ENCODE results near the gene CDIPT.
"Not testable (repeated sequence)": the region's sequence is repeated elsewhere in the genome, so short reads cannot be mapped to it uniquely, and the experiment has no call there.

CDIPT gene

GRCh38 chr16:29862884-29863668 is at the start of gene CDIPT:
Gene CDIPT (minus strand): TSS chr16:29863226. CDS start chr16:29862857, 369 bp downstream.
- Histone ChIP-seq H3K4me3 (ENCODE audit: low read length in 2 of 2) (peak within 1 kb of the TSS; percentile 87 to 89), H3K9ac (ENCODE audit: low read length in 2 of 2) (peak within 1 kb of the TSS; percentile 88 to 95), H3K9me3 (ENCODE audit: control insufficient read depth in 2 of 2, low read length in 2 of 2) (no peaks in the 10 kb centered on the region), H3K27ac (ENCODE audit: low read length) (peak within 1 kb of the TSS; percentile 93), H3K36me3 (ENCODE audit: control insufficient read depth in 2 of 2, insufficient read depth in 2 of 2, low read length in 2 of 2) (peaks cover 13 to 22% of the 10 kb centered on the region in 2 donors), H3K4me1 (ENCODE audit: control insufficient read depth, insufficient read depth, low read length) (peaks cover 17% of the 10 kb centered on the region), H3K27me3 (ENCODE audit: control insufficient read depth in 1 of 2, insufficient read depth in 2 of 2, low read length in 2 of 2) (no peaks in the 10 kb centered on the region)

- Histone ChIP-seq H3K27ac (ENCODE audit: low read length) (no peak overlapping the region), H3K4me3 (ENCODE audit: low read length in 2 of 2) (no peak overlapping the region), H3K9ac (ENCODE audit: low read length in 2 of 2) (no peak overlapping the region), H3K9me3 (ENCODE audit: control insufficient read depth in 2 of 2, low read length in 2 of 2) (no peaks in the 10 kb centered on the region), H3K4me1 (ENCODE audit: control insufficient read depth, insufficient read depth, low read length) (no peaks in the 10 kb centered on the region), H3K36me3 (ENCODE audit: control insufficient read depth in 2 of 2, insufficient read depth in 2 of 2, low read length in 2 of 2) (peaks cover 0 to 3% of the 10 kb centered on the region in 2 donors), H3K27me3 (ENCODE audit: control insufficient read depth in 1 of 2, insufficient read depth in 2 of 2, low read length in 2 of 2) (no peaks in the 10 kb centered on the region)
These were observed 49.1 kb upstream of the CDIPT start for GRCh38 chr16:29912087-29912486.

- H3K9me3 ChIP-seq (ENCODE audit: control insufficient read depth in 2 of 2, low read length in 2 of 2): no peaks in the 10 kb centered on the region
- no peaks in the 10 kb centered on the region for H3K36me3 ChIP-seq (ENCODE audit: control insufficient read depth in 2 of 2, insufficient read depth in 2 of 2, low read length in 2 of 2)
- H3K4me3 ChIP-seq (ENCODE audit: low read length in 2 of 2): no peak overlapping the region
- H3K4me1 ChIP-seq (ENCODE audit: control insufficient read depth, insufficient read depth, low read length): no peaks in the 10 kb centered on the region
- H3K27me3 ChIP-seq (ENCODE audit: control insufficient read depth in 1 of 2, insufficient read depth in 2 of 2, low read length in 2 of 2): no peaks in the 10 kb centered on the region
- H3K9ac ChIP-seq (ENCODE audit: low read length in 2 of 2): no peak overlapping the region
- H3K27ac ChIP-seq (ENCODE audit: low read length): no peak overlapping the region
These were observed 48.6 kb upstream of the CDIPT start for GRCh38 chr16:29911676-29912010.

GRCh38 chr16:29910819-29911675 is 48.0 kb upstream of the CDIPT start:
- Histone ChIP-seq H3K4me1 (ENCODE audit: control insufficient read depth, insufficient read depth, low read length) (no peaks in the 10 kb centered on the region), H3K9me3 (ENCODE audit: control insufficient read depth in 2 of 2, low read length in 2 of 2) (no peaks in the 10 kb centered on the region), H3K4me3 (ENCODE audit: low read length in 2 of 2) (no peak overlapping the region), H3K27me3 (ENCODE audit: control insufficient read depth in 1 of 2, insufficient read depth in 2 of 2, low read length in 2 of 2) (no peaks in the 10 kb centered on the region), H3K27ac (ENCODE audit: low read length) (no peak overlapping the region), H3K36me3 (ENCODE audit: control insufficient read depth in 2 of 2, insufficient read depth in 2 of 2, low read length in 2 of 2) (no peaks in the 10 kb centered on the region), H3K9ac (ENCODE audit: low read length in 2 of 2) (no peak overlapping the region)

GRCh38 chr16:29909851-29910250 is 46.8 kb upstream of the CDIPT start:
- not testable (repeated sequence) for H3K27me3 ChIP-seq (ENCODE audit: control insufficient read depth in 1 of 2, insufficient read depth in 2 of 2, low read length in 2 of 2); H3K4me1 ChIP-seq (ENCODE audit: control insufficient read depth, insufficient read depth, low read length); H3K9me3 ChIP-seq (ENCODE audit: control insufficient read depth in 2 of 2, low read length in 2 of 2); H3K4me3 ChIP-seq (ENCODE audit: low read length in 2 of 2); H3K36me3 ChIP-seq (ENCODE audit: control insufficient read depth in 2 of 2, insufficient read depth in 2 of 2, low read length in 2 of 2); H3K27ac ChIP-seq (ENCODE audit: low read length); H3K9ac ChIP-seq (ENCODE audit: low read length in 2 of 2)

GRCh38 chr16:29909391-29909790 is 46.4 kb upstream of the CDIPT start:
- Histone ChIP-seq H3K27me3 (ENCODE audit: control insufficient read depth in 1 of 2, insufficient read depth in 2 of 2, low read length in 2 of 2) (no peaks in the 10 kb centered on the region), H3K27ac (ENCODE audit: low read length) (no peak overlapping the region), H3K36me3 (ENCODE audit: control insufficient read depth in 2 of 2, insufficient read depth in 2 of 2, low read length in 2 of 2) (no peaks in the 10 kb centered on the region), H3K4me1 (ENCODE audit: control insufficient read depth, insufficient read depth, low read length) (no peaks in the 10 kb centered on the region), H3K9me3 (ENCODE audit: control insufficient read depth in 2 of 2, low read length in 2 of 2) (no peaks in the 10 kb centered on the region), H3K9ac (ENCODE audit: low read length in 2 of 2) (no peak overlapping the region), H3K4me3 (ENCODE audit: low read length in 2 of 2) (no peak overlapping the region)

- no peak overlapping the region for H3K27ac ChIP-seq (ENCODE audit: low read length)
- H3K4me3 ChIP-seq (ENCODE audit: low read length in 2 of 2): no peak overlapping the region
- H3K9ac ChIP-seq (ENCODE audit: low read length in 2 of 2): no peak overlapping the region
- H3K36me3 ChIP-seq (ENCODE audit: control insufficient read depth in 2 of 2, insufficient read depth in 2 of 2, low read length in 2 of 2): no peaks in the 10 kb centered on the region
- no peaks in the 10 kb centered on the region for H3K9me3 ChIP-seq (ENCODE audit: control insufficient read depth in 2 of 2, low read length in 2 of 2)
- H3K27me3 ChIP-seq (ENCODE audit: control insufficient read depth in 1 of 2, insufficient read depth in 2 of 2, low read length in 2 of 2): no peaks in the 10 kb centered on the region
- H3K4me1 ChIP-seq (ENCODE audit: control insufficient read depth, insufficient read depth, low read length): no peaks in the 10 kb centered on the region
These were observed 45.7 kb upstream of the CDIPT start for GRCh38 chr16:29908719-29909220.

- Histone ChIP-seq H3K27ac (ENCODE audit: low read length) (no peak overlapping the region), H3K4me1 (ENCODE audit: control insufficient read depth, insufficient read depth, low read length) (no peaks in the 10 kb centered on the region), H3K4me3 (ENCODE audit: low read length in 2 of 2) (no peak overlapping the region), H3K36me3 (ENCODE audit: control insufficient read depth in 2 of 2, insufficient read depth in 2 of 2, low read length in 2 of 2) (no peaks in the 10 kb centered on the region), H3K27me3 (ENCODE audit: control insufficient read depth in 1 of 2, insufficient read depth in 2 of 2, low read length in 2 of 2) (no peaks in the 10 kb centered on the region), H3K9ac (ENCODE audit: low read length in 2 of 2) (no peak overlapping the region), H3K9me3 (ENCODE audit: control insufficient read depth in 2 of 2, low read length in 2 of 2) (no peaks in the 10 kb centered on the region)
These were observed 44.9 kb upstream of the CDIPT start for GRCh38 chr16:29907973-29908372.

GRCh38 chr16:29906520-29907244 is 43.7 kb upstream of the CDIPT start:
- Histone ChIP-seq H3K4me1 (ENCODE audit: control insufficient read depth, insufficient read depth, low read length) (no peaks in the 10 kb centered on the region), H3K4me3 (ENCODE audit: low read length in 2 of 2) (no peak overlapping the region), H3K36me3 (ENCODE audit: control insufficient read depth in 2 of 2, insufficient read depth in 2 of 2, low read length in 2 of 2) (no peaks in the 10 kb centered on the region), H3K27me3 (ENCODE audit: control insufficient read depth in 1 of 2, insufficient read depth in 2 of 2, low read length in 2 of 2) (no peaks in the 10 kb centered on the region), H3K27ac (ENCODE audit: low read length) (no peak overlapping the region), H3K9ac (ENCODE audit: low read length in 2 of 2) (no peak overlapping the region), H3K9me3 (ENCODE audit: control insufficient read depth in 2 of 2, low read length in 2 of 2) (no peaks in the 10 kb centered on the region)

GRCh38 chr16:29905668-29906067 is 42.6 kb upstream of the CDIPT start:
- Histone ChIP-seq H3K36me3 (ENCODE audit: control insufficient read depth in 2 of 2, insufficient read depth in 2 of 2, low read length in 2 of 2) (no peaks in the 10 kb centered on the region), H3K27ac (ENCODE audit: low read length) (no peak overlapping the region), H3K27me3 (ENCODE audit: control insufficient read depth in 1 of 2, insufficient read depth in 2 of 2, low read length in 2 of 2) (peaks cover 2% of the 10 kb centered on the region in 2 donors), H3K9me3 (ENCODE audit: control insufficient read depth in 2 of 2, low read length in 2 of 2) (no peaks in the 10 kb centered on the region), H3K9ac (ENCODE audit: low read length in 2 of 2) (no peak overlapping the region), H3K4me3 (ENCODE audit: low read length in 2 of 2) (no peak overlapping the region), H3K4me1 (ENCODE audit: control insufficient read depth, insufficient read depth, low read length) (peaks cover under 1% of the 10 kb centered on the region)
